ENCODE measurements around the gene SRP14.

The SRP14 gene, protein sequence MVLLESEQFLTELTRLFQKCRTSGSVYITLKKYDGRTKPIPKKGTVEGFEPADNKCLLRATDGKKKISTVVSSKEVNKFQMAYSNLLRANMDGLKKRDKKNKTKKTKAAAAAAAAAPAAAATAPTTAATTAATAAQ

DNA sequence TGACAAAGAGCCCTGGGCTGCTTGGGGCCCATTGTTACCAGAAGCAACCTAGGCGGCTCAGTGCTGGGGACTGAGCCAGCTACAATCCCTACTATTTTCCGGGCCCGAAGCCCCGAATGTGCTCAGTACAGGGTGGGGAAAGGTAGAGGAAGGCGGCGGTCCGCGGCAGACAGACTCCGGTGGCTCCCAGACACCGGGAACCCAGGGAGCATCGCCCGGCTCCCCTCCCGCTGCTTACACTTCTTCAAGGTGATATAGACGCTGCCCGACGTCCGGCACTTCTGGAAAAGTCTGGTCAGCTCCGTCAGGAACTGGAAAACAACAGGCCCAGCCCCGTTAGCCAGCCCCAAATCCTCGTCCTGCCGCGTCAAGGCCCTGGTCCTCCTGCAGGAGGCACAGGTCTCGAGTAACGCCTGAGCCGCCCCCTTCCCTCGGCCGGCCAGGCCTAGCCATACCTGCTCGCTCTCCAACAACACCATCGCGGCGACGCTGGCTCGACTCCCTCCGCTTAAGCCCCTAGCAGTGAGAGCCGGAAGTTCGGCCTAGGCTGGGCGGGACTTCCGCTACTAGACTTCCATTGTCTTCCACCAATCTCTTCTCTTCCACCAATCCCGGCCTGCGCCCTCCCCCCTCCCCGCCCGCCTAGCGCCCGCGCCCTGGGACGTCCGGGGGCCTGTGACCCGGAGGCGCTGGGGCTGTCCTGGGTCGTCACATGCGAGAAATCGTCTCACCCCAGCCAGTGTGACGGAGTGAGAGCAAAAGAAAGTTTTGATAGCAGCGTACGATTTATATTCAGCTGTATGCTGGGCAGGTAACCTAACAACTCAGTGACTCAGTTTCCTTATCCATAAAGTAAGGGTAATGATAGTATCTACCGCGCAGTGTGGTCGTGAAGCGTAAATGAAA lies at the start of gene SRP14:
TSS of gene SRP14 (minus strand) at position 544 of the 906 bp plus-strand sequence. CDS start at position 479, 65 bp downstream.
- H3K27ac ChIP-seq: peak within 1 kb of the TSS; percentile 87

DNA sequence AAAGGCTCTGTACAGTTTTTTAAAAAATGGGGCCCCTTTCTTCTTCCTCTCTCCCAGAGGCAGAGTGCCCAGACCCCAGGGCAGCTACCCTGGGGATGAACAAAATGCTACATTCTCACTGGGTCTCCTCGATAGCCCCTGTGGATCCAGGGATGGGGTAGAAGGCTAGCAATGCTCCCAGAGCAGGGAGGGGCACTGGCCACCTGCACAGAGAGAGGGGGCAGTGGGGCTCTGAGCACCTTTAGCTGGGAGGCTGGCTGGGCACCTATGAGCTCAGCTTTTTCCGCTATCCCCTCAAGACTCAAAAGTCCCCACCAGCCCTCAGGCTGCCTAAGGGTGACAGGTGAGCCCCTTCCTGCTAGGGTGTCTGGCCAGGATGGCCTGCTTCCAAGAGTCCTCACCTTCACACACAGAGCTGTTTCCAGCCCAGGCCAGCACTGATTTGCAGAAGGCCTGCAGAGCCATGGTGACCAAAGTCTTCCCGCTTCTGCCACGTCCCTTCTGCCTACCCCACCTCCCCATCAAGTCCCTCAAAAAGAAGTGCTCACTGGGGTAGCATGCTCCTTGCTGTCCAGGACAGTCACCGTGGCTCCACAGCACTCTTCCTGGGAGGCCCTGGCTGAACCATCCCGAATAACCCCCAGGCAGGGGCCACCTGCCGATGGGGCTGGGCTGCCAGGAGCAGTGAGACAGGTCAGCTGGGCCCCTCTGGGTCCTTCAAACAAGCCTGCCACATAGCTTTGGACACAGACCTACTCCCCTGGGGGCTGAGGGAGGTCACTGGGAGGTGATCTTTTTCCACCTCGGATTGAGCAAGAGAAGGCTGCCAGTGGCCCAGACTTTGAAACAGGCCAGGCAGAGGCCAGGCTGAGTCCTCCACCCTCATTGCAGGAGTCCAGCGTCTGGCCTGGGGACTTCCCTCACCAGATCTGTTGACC lies 49.3 kb upstream of the SRP14 start:
- no peak for TF ChIP-seq ZFX (IDR thresholded peaks at IDR 0.05)
- TF ChIP-seq, protein P1, sequence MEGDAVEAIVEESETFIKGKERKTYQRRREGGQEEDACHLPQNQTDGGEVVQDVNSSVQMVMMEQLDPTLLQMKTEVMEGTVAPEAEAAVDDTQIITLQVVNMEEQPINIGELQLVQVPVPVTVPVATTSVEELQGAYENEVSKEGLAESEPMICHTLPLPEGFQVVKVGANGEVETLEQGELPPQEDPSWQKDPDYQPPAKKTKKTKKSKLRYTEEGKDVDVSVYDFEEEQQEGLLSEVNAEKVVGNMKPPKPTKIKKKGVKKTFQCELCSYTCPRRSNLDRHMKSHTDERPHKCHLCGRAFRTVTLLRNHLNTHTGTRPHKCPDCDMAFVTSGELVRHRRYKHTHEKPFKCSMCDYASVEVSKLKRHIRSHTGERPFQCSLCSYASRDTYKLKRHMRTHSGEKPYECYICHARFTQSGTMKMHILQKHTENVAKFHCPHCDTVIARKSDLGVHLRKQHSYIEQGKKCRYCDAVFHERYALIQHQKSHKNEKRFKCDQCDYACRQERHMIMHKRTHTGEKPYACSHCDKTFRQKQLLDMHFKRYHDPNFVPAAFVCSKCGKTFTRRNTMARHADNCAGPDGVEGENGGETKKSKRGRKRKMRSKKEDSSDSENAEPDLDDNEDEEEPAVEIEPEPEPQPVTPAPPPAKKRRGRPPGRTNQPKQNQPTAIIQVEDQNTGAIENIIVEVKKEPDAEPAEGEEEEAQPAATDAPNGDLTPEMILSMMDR (conservative IDR thresholded peaks at IDR 0.05): no peak
- no peak overlapping the region for H3K27ac ChIP-seq

More for the DNA sequence above, at the start of gene SRP14:
- TF ChIP-seq, protein P1 (conservative IDR thresholded peaks at IDR 0.05): no peak
- peak; percentile 97 for TF ChIP-seq ZFX (IDR thresholded peaks at IDR 0.05)

DNA sequence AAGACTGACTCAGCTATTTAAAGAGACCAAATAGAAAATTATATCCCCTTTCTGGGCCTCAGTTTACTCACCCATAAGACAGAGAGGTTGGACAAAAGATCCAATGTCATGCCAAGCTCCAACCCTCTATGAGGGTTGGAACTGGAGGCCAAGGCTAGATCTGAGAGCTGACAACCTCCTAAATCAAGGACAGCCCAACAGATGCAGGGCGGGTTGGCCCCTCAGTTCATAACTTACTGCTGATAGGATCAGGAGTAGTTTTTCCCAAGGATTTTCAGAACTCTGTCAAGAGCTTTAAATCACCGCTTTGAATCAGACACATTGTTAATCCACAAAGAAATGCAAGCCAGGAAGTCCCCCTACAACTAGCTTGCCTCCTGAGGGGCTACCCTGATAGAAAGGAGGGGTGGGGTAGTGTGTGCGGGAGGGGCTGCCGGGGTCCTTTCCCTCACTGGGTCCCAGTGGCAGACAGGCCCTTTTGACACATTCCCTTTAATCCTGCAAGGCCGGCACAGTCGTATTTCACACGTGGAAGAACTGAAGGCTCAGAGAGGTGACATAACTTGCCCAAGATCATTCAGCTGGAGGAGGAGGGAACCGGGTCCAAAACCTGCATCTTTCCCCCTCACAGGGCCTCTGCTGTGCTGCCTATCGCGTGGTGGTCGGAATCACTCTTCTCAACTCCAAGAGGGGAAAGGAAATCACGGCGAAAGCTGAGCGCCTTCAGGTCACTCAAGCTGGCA lies 48.3 kb upstream of the SRP14 start:
- TF ChIP-seq, protein P1 (conservative IDR thresholded peaks at IDR 0.05): no peak
- no peak for TF ChIP-seq ZFX (IDR thresholded peaks at IDR 0.05)

GRCh38 chr15:40085266-40085665 lies 46.3 kb upstream of the SRP14 start:
- TF ChIP-seq, protein P1 (conservative IDR thresholded peaks at IDR 0.05): no peak
- no peak for TF ChIP-seq ZFX (IDR thresholded peaks at IDR 0.05)
- no peak overlapping the region for H3K27ac ChIP-seq

More for the DNA sequence above, 48.3 kb upstream of the SRP14 start:
- no peak overlapping the region for H3K27ac ChIP-seq

GRCh38 chr15:40084650-40085049 lies 45.7 kb upstream of the SRP14 start:
- TF ChIP-seq, protein P1 (conservative IDR thresholded peaks at IDR 0.05): no peak
- no peak for TF ChIP-seq ZFX (IDR thresholded peaks at IDR 0.05)
- no peak overlapping the region for H3K27ac ChIP-seq

DNA sequence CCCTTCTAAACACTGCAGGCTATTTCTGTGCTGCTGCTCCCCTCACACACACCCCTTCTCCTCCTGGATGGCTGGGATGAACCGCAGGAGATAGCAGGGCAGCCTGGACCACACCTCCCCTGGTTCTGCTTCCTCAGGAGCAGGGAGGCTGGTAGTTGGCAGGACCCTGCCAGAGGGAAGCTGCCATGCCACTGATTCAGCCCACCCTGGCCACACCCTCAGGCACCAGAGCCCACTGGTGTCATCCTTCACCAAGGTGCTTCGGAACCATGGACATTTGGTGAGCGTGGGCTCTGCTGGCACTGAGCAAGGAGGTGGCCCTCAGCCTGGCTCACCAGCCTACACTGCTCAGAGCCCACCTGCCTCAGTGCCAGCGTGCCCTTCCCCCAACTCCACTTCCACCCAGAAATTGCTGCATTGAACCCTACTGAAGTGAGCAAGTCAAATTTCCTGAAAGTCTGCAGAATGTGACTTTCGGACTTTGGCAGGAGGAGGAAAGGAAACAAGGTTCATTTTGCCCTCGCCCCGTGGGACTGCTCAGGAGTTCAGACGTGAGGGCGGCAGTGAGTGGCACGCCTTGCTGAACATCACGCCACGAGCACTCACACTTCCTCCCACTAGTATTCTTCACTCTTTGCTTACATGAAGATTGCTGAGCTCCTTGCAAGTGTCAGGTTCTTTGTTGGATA lies 43.4 kb upstream of the SRP14 start:
- TF ChIP-seq, protein P1 (conservative IDR thresholded peaks at IDR 0.05): no peak
- TF ChIP-seq ZFX (IDR thresholded peaks at IDR 0.05): no peak
- no peak overlapping the region for H3K27ac ChIP-seq
